ENCODE results near the gene TUBB8B.
A peak's percentile ranks its signal among the peaks of the same experiment; 100 is the strongest.
"Not testable (repeated sequence)": the region's sequence is repeated elsewhere in the genome, so short reads cannot be mapped to it uniquely, and the experiment has no call there.

The TUBB8B gene

DNA sequence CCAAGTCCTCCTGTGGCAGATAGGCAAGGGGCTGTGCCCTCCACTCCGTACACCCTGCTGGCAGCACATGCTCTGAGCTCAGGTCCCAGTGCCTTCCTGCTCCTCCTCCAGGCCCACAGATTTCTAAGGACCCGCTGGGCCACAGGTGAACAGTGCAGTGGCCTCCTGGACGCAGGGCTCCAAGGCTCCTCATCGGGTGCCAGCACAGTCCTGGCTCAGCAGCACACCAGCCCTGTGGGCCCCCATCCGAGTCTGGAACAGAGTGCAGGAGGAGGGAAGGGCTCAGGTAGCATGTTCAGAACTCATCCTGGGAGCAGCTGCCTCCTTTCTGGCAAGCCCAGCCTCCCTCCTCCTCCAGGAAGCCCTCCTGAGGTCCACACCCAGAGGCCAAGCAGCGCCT is 30.8 kb upstream of the TUBB8B start:
- WGBS, result 80% methylated on average over 4 of the region's 6 CpGs
- not testable (repeated sequence) for H3K9me3 ChIP-seq (ENCODE audit: control insufficient read depth, low read length); H2AK5ac ChIP-seq (ENCODE audit: low read length, severe bottlenecking)

DNA sequence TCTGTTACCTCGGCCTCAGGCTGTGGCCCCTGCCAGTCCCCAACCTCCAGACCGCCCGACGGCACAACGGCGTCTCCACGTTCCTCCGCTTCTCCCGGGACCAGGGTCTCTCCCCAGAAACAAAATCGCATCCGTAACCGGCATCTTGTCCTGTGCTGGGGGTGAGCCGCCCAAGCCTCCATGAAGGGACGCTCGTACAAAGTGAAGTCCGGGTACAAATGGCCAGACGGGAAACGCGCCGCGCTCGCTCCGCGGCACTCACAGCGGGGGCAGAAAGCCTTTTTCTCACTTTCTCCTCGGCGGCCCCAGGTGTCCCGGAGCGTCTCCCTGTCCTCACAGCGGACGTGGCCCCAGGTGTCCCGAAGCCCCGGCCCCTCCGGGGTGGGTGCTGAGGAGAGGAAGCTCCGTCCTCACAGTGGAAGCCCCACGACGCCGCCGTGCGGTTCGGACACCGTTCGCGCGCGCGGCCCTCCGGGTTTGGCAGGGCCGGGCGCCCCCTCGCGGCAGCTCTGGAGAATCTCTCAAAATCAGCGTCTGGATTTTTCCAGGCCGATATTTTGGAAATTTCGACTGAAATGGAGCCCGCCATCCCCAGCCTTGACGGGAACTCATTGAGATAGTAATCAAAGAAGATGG is 26.2 kb upstream of the TUBB8B start:
- not testable (repeated sequence) for H3K4ac ChIP-seq (ENCODE audit: low read depth in 1 of 2, low read length in 2 of 2); H3K4me3 ChIP-seq (ENCODE audit: insufficient read depth in 1 of 2, low read depth in 1 of 2, low read length in 2 of 2); H4K8ac ChIP-seq (ENCODE audit: low read length); H3K23ac ChIP-seq (ENCODE audit: low read length in 2 of 2); H3K27me3 ChIP-seq (ENCODE audit: control insufficient read depth in 1 of 2, insufficient read depth in 1 of 2, low read length in 2 of 2); H3K27ac ChIP-seq (ENCODE audit: low read length, poor library complexity, severe bottlenecking); H2BK5ac ChIP-seq (ENCODE audit: low read depth, low read length, poor library complexity, severe bottlenecking); H3K14ac ChIP-seq (ENCODE audit: low read length in 2 of 2); H3K9ac ChIP-seq (ENCODE audit: low read length); H3K18ac ChIP-seq (ENCODE audit: low read depth in 1 of 2, low read length in 2 of 2); H3K4me1 ChIP-seq (ENCODE audit: control insufficient read depth, insufficient read depth, low read depth, low read length); H2BK12ac ChIP-seq (ENCODE audit: low read length in 2 of 2); H2BK15ac ChIP-seq (ENCODE audit: low read depth, poor library complexity, severe bottlenecking); H4K91ac ChIP-seq (ENCODE audit: low read length); H3K79me1 ChIP-seq (replicated peaks; ENCODE audit: low read length, poor library complexity, severe bottlenecking); H3K9me3 ChIP-seq (ENCODE audit: control insufficient read depth, low read length); H2AFZ ChIP-seq (ENCODE audit: low read depth, low read length); H3K36me3 ChIP-seq (ENCODE audit: control insufficient read depth in 1 of 2, insufficient read depth in 2 of 2, low read depth in 1 of 2, low read length in 2 of 2); H2BK120ac ChIP-seq (ENCODE audit: low read depth, low read length); H2AK5ac ChIP-seq (ENCODE audit: low read length, severe bottlenecking)
- DNase-seq, result peak; percentile 1
- H3K4me2 ChIP-seq (ENCODE audit: low read length, poor library complexity, severe bottlenecking), result peak overlapping the region; percentile 39
- WGBS, result 95% methylated on average over 57 of the region's 57 CpGs

More for the DNA sequence above, 30.8 kb upstream of the TUBB8B start:
- not testable (repeated sequence) for H2BK12ac ChIP-seq (ENCODE audit: low read length in 2 of 2); H3K23ac ChIP-seq (ENCODE audit: low read length in 2 of 2); H3K79me1 ChIP-seq (replicated peaks; ENCODE audit: low read length, poor library complexity, severe bottlenecking); H3K27ac ChIP-seq (ENCODE audit: low read length, poor library complexity, severe bottlenecking); H3K27me3 ChIP-seq (ENCODE audit: control insufficient read depth in 1 of 2, insufficient read depth in 1 of 2, low read length in 2 of 2); H2BK5ac ChIP-seq (ENCODE audit: low read depth, low read length, poor library complexity, severe bottlenecking); H3K36me3 ChIP-seq (ENCODE audit: control insufficient read depth in 1 of 2, insufficient read depth in 2 of 2, low read depth in 1 of 2, low read length in 2 of 2); H3K4ac ChIP-seq (ENCODE audit: low read depth in 1 of 2, low read length in 2 of 2); H2BK15ac ChIP-seq (ENCODE audit: low read depth, poor library complexity, severe bottlenecking); H3K4me2 ChIP-seq (ENCODE audit: low read length, poor library complexity, severe bottlenecking); H4K91ac ChIP-seq (ENCODE audit: low read length); H3K14ac ChIP-seq (ENCODE audit: low read length in 2 of 2); H4K8ac ChIP-seq (ENCODE audit: low read length); H3K4me3 ChIP-seq (ENCODE audit: insufficient read depth in 1 of 2, low read depth in 1 of 2, low read length in 2 of 2); H2BK120ac ChIP-seq (ENCODE audit: low read depth, low read length); H3K18ac ChIP-seq (ENCODE audit: low read depth in 1 of 2, low read length in 2 of 2); H3K4me1 ChIP-seq (ENCODE audit: control insufficient read depth, insufficient read depth, low read depth, low read length); H3K9ac ChIP-seq (ENCODE audit: low read length); DNase-seq; H2AFZ ChIP-seq (ENCODE audit: low read depth, low read length)

DNA sequence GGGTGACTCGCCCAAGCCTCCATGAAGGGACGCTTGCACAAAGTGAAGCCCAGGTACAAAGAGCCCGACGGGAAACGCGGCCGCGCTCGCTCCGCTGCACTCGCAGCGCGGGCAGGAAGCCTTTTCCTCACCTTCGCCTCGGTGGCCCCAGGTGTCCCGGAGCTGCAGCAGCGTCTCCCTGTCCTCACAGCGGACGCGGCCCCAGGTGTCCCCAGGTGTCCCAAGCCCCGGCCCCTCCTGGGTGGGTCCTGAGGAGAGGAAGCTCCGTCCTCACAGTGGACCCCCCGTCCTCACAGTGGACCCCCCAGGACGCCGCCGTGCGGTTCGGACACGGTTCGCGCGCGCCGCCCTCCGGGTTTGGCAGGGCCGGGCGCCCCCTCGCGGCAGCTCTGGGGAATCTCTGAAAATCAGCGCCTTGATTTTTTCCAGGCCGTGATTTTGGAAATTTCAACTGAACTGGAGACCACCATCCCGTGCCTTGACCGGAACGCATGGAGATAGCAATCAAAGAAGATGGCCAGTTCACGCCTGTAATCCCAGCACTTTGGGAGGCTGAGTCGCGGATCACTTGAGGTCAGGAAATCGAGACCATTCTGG is 23.9 kb upstream of the TUBB8B start:
- H3K4me2 ChIP-seq (ENCODE audit: low read length, poor library complexity, severe bottlenecking); H3K4me1 ChIP-seq (ENCODE audit: control insufficient read depth, insufficient read depth, low read depth, low read length); H2BK120ac ChIP-seq (ENCODE audit: low read depth, low read length); H3K79me1 ChIP-seq (replicated peaks; ENCODE audit: low read length, poor library complexity, severe bottlenecking); H3K14ac ChIP-seq (ENCODE audit: low read length in 2 of 2); H3K9ac ChIP-seq (ENCODE audit: low read length); H3K36me3 ChIP-seq (ENCODE audit: control insufficient read depth in 1 of 2, insufficient read depth in 2 of 2, low read depth in 1 of 2, low read length in 2 of 2); H3K18ac ChIP-seq (ENCODE audit: low read depth in 1 of 2, low read length in 2 of 2); H3K27ac ChIP-seq (ENCODE audit: low read length, poor library complexity, severe bottlenecking); DNase-seq; H3K9me3 ChIP-seq (ENCODE audit: control insufficient read depth, low read length); H4K91ac ChIP-seq (ENCODE audit: low read length); H3K4me3 ChIP-seq (ENCODE audit: insufficient read depth in 1 of 2, low read depth in 1 of 2, low read length in 2 of 2); H2BK12ac ChIP-seq (ENCODE audit: low read length in 2 of 2); H4K8ac ChIP-seq (ENCODE audit: low read length); H2AK5ac ChIP-seq (ENCODE audit: low read length, severe bottlenecking); H2BK15ac ChIP-seq (ENCODE audit: low read depth, poor library complexity, severe bottlenecking); H3K27me3 ChIP-seq (ENCODE audit: control insufficient read depth in 1 of 2, insufficient read depth in 1 of 2, low read length in 2 of 2); H2AFZ ChIP-seq (ENCODE audit: low read depth, low read length); H3K23ac ChIP-seq (ENCODE audit: low read length in 2 of 2); H3K4ac ChIP-seq (ENCODE audit: low read depth in 1 of 2, low read length in 2 of 2); H2BK5ac ChIP-seq (ENCODE audit: low read depth, low read length, poor library complexity, severe bottlenecking): not testable (repeated sequence)
- 91% methylated on average over 39 of the region's 48 CpGs for WGBS

DNA sequence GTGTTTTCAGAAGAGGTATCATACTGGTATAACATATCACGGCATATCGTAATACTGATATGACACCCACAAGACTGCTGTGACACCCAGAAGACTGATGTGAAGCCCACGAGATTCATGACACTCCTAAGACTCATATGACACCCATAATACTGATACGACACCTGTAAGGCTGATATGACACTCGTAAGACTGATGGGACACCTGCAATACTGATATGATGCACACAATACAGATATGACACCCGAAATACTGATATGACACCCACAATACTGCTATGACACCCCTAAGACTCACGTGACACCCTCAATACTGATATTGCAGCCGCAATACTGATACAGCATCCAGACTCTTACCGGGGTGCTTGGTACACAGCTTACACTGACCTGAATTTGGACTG is 18.3 kb upstream of the TUBB8B start:
- 66% methylated on average over 9 of the region's 9 CpGs for WGBS

More for the DNA sequence above, 18.3 kb upstream of the TUBB8B start:
- H3K9ac ChIP-seq (ENCODE audit: low read length); H3K18ac ChIP-seq (ENCODE audit: low read depth in 1 of 2, low read length in 2 of 2); H4K8ac ChIP-seq (ENCODE audit: low read length); H2BK5ac ChIP-seq (ENCODE audit: low read depth, low read length, poor library complexity, severe bottlenecking); H3K4me1 ChIP-seq (ENCODE audit: control insufficient read depth, insufficient read depth, low read depth, low read length); DNase-seq; H3K9me3 ChIP-seq (ENCODE audit: control insufficient read depth, low read length); H3K27ac ChIP-seq (ENCODE audit: low read length, poor library complexity, severe bottlenecking); H3K36me3 ChIP-seq (ENCODE audit: control insufficient read depth in 1 of 2, insufficient read depth in 2 of 2, low read depth in 1 of 2, low read length in 2 of 2); H3K14ac ChIP-seq (ENCODE audit: low read length in 2 of 2); H4K91ac ChIP-seq (ENCODE audit: low read length); H2BK12ac ChIP-seq (ENCODE audit: low read length in 2 of 2); H3K4me3 ChIP-seq (ENCODE audit: insufficient read depth in 1 of 2, low read depth in 1 of 2, low read length in 2 of 2); H3K4ac ChIP-seq (ENCODE audit: low read depth in 1 of 2, low read length in 2 of 2); H2BK15ac ChIP-seq (ENCODE audit: low read depth, poor library complexity, severe bottlenecking); H3K79me1 ChIP-seq (replicated peaks; ENCODE audit: low read length, poor library complexity, severe bottlenecking); H2BK120ac ChIP-seq (ENCODE audit: low read depth, low read length); H2AK5ac ChIP-seq (ENCODE audit: low read length, severe bottlenecking); H3K4me2 ChIP-seq (ENCODE audit: low read length, poor library complexity, severe bottlenecking); H2AFZ ChIP-seq (ENCODE audit: low read depth, low read length); H3K23ac ChIP-seq (ENCODE audit: low read length in 2 of 2): not testable (repeated sequence)
- H3K27me3 ChIP-seq (ENCODE audit: control insufficient read depth in 1 of 2, insufficient read depth in 1 of 2, low read length in 2 of 2), result peaks cover 0 to 13% of the 10 kb centered on the region in 2 experiments
